NCI-H2227 treated with DMSO at 0.1 percent for 48 hours (cell line): Measurements from ENCODE around the gene RPS6KC1.
"Not testable (repeated sequence)": the region's sequence is repeated elsewhere in the genome, so short reads cannot be mapped to it uniquely, and the experiment has no call there.

Source experiments
- DNase-seq: peaks from one replicate; lab custom pipeline; 2025; lab: John Stamatoyannopoulos, UW

The RPS6KC1 gene

DNA sequence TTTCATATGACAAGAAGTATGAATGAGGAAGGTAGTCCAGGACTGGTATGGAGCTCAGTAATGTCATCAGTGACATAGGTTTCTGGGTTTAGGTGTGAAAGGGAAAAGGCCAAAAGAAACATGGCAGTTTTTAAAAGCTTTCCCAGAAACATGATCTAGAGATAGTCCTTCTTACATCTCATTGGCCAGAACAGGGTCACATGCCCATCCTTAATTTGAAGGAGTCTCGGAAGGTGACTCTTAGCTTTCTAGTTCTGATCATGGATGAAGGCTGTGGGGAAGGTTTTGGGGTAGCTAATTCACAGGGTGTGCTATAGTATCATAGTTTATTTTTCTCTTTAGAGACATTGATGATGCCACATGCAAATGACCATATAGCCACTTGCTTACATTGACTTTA is 55.3 kb downstream of the RPS6KC1 start:
- no peak for DNase-seq

DNA sequence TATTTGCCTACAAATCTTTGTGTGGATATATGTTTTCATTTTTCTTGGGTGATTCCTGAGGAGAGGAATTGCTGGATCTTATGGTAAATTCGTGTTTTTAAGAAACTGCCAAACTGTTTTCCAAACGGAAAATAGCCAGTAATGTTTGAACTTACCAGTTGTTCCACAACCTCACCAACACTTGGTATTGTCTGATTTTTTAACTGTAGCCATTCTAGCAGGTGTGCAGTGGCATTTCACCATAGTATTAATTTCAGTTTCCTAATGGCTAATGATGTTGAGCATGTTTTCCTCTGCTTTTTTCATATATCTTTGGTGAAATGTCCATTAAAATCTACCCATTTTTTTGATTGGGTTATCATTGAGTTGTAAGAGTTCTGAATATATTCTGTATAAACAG is 56.6 kb downstream of the RPS6KC1 start:
- no peak for DNase-seq

DNA sequence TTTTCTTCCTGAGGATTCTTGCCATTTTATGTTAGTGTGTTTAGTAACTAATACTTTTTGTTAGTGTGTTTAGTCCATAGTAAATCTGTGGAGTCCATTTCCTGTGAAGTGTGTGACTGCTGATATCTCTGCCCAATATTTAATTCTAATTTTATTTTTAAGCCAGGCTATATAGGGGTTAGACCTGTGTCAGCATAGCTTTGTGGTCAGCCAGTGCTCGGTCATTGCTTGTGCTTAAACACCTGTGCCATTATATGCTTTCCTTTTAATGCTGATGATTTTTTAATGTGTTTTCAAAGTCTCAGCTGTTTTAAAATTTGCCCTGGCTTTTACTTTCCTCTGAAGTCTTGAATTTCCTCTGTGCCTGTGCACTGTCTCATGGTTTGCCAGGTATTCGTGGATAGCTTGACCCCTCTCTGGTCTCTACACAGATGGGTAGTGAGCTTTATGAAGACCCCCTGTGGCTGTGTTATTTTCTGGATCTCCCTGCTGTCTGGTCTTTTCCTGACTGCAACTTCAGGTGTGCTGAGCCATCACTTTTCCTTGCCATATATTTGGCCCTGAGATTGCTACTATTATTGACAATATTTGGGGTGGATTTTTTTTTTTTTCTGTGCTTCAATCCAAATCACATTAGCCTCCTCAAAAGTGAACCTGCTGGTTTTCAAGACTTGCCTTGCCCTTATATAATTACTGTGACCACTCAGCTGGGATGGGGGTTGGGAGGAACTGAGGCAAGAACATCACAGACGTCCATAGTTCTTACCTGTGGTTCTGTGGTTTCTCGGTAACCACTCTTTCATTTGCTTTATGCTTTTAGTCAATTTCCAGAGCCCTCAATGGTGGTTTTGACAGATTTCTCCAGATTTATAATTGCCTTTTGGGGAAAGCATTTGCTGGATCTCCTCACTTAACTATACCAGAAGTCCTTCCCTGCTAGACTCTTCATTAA is 59.6 kb downstream of the RPS6KC1 start:
- no peak for DNase-seq

- DNase-seq, result no peak
These were observed 60.5 kb downstream of the RPS6KC1 start for GRCh38 chr1:213111502-213111901.

DNA sequence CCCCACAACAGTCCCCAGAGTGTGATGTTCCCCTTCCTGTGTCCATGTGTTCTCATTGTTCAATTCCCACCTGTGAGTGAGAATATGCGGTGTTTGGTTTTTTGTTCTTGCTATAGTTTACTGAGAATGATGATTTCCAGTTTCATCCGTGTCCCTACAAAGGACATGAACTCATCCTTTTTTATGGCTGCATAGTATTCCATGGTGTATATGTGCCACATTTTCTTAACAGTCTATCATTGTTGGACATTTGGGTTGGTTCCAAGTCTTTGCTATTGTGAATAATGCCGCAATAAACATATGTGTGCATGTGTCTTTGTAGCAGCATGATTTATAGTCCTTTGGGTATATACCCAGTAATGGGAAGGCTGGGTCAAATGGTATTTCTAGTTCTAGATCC is 61.7 kb downstream of the RPS6KC1 start:
- not testable (repeated sequence) for DNase-seq

DNA sequence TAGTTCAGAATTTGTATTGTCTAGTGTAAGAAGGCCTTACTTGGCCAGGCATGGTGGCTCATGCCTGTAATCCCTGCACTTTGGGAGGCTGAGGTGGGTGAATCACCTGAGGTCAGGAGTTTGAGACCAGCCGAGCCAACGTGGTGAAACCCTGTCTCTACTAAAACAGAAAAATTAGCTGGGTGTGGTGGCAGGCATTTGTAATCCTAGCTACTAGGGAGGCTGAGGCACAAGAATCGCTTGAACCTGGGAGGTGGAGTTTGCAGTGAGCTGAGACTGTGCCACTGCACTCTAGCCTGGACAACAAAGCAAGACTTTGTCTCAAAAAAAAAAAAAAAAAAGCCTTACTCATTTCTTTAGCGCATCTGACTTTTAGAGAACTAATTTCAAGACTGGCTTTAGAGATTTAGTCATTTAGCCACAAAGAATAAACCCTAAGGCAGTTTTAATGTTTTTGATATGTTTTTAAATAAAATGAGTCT is 66.7 kb downstream of the RPS6KC1 start:
- DNase-seq, result not testable (repeated sequence)

- DNase-seq, result no peak
These were observed 68.8 kb downstream of the RPS6KC1 start for GRCh38 chr1:213119794-213120193.

DNA sequence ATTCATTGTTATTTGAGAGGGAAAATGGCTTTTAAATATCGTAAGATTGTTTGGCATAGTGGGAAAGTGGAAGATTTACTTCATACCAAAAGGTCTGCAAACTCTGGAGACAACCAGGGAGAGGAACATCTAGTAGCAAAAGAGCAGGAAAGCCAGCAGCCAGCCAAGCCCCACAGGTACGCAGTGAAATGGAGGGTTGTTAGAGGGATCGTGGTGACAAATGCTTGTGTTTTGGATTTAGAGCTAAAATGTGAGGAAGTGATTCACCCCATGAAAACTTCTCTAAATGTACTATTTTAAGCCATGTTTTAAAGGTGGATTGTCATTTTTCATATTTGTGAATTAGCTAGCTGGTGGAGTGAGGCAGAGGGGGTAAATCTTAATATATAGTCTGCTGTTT is 69.3 kb downstream of the RPS6KC1 start:
- no peak for DNase-seq

- no peak for DNase-seq
These were observed 69.9 kb downstream of the RPS6KC1 start for GRCh38 chr1:213120961-213121360.

DNA sequence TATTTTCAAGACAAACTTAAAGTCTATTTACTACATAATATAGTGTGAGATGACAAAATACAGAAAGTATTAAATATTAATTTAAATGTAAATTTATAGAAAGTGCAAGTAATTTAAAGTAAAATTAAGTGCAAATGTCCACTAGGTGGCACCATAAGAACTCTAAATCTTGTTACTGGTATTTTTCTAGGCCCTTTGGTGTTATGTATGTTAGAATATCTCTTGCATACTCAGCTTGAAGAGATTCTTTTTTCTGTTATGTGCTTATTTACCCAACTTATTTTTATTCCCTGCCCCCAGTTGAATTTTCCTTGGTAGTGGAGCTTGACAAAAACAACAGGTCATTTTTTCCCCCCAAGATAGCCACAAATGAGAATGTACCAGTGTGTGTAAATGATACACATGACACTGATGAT is 71.5 kb downstream of the RPS6KC1 start:
- peak; percentile 21 for DNase-seq

DNA sequence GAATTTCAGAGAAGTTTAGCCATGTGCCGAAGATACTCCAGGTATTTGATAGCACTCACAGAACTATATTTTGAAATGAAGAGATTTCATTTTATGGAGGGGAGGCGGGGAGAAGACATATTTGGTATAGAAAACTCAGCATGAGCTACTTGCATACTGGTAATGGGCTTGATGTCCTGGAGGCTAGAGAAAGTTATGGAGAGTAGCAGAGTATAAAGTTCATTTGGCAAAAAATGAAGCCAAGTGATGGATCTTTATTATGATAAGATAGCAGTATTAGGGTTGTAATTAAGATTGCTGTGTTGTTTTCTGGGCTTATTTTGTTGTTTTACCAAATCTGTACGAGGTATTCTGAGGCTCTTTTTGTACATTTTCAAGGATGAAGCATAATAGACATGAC is 72.0 kb downstream of the RPS6KC1 start:
- DNase-seq, result no peak

DNA sequence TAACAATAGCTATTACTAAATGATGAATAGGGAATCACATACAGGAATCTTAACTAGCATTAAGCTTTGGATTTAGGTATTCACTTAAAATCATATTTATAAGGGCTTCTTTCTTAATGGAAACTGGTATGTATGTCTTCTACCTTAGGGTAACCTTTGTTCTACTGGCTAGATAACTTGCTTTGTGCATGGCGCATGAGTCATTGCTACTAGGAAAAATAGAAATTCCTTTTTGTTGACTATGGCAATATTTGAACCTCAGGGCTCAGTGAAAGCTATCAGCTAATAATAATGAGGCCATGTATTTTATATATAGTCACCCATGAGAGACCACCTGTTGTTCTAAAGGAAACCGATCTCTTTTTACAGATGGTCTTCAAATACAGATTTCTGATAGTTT is 72.5 kb downstream of the RPS6KC1 start:
- no peak for DNase-seq

DNA sequence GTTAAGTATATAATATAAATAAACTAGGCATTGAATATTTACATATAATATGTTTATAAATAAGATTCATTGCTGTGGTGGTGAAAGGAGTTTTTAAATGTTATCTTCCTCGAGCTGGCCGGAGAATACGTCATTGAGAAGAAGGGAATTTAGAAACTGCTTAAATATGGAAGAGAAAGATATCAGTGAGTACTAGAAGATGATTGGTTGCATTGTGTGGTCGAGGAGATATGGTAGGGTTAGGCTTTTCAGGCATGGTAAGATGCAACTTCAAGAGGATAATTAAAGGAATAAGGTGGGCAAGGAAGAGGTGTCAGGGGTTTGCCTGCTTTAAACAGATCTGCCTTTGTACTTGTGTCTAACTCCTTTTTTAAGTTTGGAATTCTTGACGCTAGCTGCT is 73.5 kb downstream of the RPS6KC1 start:
- DNase-seq, result no peak

DNA sequence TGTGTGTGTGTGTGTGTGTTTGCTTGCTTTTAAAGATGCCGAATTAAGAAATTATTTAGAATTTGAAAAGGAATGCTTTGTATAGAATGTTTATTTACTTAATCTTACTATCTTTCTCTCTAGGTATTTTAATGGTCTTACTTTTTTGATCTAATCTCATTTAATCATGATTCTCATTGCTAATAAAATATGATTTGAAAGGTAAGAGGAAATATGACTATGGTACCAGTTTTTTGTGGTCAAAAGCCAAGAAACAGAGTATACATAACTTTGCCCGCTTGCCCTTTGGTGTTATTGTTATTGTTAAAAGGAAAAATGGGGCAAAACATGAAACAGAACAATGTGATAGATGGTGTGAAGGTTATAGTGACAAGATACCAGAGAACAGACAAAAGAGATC is 74.6 kb downstream of the RPS6KC1 start:
- no peak for DNase-seq

GRCh38 chr1:213127074-213127473 is 76.0 kb downstream of the RPS6KC1 start:
- no peak for DNase-seq

GRCh38 chr1:213131851-213132655 is 81.0 kb downstream of the RPS6KC1 start:
- DNase-seq, result no peak

GRCh38 chr1:213135572-213135971 is 84.5 kb downstream of the RPS6KC1 start:
- no peak for DNase-seq

DNA sequence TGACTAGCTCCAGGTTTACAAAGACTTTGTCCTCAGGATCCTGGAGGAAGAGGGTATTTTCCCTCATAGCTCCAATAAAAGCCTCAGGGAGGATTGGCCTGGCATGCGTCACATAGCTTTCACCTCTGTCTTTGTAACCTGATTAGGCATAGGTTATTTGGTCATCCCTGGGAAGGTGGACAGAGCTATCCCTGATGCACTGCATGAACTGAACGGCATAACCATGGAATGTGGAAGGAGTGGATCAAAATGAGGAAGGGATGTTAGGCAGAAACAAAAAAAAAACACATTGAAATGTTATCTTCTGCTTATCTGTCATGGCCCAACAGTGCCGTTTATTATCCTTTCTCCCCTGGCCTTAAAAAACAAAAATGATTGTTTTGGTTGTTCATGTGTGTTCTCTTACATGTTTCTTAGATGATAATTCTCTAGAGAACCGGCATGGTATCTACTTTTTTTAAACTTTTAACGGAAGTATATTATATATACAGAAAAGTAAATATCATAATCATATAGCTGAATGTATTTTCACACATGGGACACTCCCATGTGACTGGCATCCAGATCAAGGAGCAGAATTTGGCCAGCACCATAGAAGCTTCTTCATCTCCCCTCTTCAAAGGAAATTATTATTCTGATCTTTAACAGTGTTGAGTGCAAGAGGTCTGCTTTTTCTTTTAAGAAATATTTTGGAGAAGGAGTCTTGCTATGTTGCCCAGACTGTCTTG is 85.3 kb downstream of the RPS6KC1 start:
- DNase-seq, result no peak

- DNase-seq, result no peak
These were observed 87.3 kb downstream of the RPS6KC1 start for GRCh38 chr1:213138391-213138790.

- DNase-seq, result no peak
These were observed 87.9 kb downstream of the RPS6KC1 start for GRCh38 chr1:213138892-213139291.

DNA sequence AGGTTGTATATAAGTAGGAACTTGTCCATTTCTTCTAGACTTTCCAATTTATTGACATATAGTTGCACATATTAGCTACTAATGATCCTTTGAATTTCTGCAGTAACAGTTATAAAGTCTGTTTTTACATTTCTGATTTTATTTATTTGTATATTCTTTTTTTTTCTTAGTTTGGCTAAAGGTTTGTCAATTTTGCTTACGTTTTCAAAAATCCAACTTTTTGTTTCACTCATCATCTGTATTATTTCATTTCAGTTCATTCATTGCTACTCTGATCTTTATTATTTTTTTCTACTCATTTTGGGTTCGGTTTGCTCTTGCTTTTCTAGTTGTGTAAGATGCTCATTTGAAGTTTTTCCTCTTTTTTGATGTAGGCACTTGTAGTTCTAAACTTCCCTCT is 97.9 kb downstream of the RPS6KC1 start:
- no peak for DNase-seq

GRCh38 chr1:213150090-213150489 is 99.0 kb downstream of the RPS6KC1 start:
- not testable (repeated sequence) for DNase-seq
